ENCODE results near the gene TBC1D20. TPM values are rescaled to one million over a fixed set of nuclear protein-coding genes. Genes with fewer than 3 reads are reported as not detected.
"Not testable (repeated sequence)": the region's sequence is repeated elsewhere in the genome, so short reads cannot be mapped to it uniquely, and the experiment has no call there.

TBC1D20 gene
- total and polyA plus RNA-seq, 2 experiments from 2014 or later, result 4.8 to 15.0 TPM

DNA sequence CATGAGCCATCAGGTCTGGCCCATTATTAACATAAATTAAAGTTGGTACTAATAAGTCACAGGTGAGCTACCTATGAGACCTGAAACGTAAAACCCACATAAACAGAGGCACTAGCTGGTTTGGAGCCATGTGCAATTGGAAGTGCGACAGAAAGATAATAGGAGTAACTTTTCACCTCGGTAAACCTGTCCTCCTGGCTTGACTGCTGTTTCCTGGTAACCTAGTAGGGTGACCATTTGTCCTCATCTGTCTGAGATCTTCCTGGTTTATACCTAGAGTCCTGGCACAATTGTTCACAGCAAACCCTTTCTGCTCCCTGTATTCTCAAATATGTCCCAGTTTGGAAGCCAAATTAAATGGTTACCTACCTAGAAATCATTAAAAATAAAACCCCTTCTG is 7.4 kb downstream of the TBC1D20 start:
- TF ChIP-seq NANOG (IDR thresholded peaks at IDR 0.05; ENCODE audit: borderline replicate concordance), result no peak
- no peak for TF ChIP-seq ZNF331 (CRISPR knock-in tag; IDR thresholded peaks at IDR 0.05; ENCODE audit: low read depth)
- TF ChIP-seq, protein P1, sequence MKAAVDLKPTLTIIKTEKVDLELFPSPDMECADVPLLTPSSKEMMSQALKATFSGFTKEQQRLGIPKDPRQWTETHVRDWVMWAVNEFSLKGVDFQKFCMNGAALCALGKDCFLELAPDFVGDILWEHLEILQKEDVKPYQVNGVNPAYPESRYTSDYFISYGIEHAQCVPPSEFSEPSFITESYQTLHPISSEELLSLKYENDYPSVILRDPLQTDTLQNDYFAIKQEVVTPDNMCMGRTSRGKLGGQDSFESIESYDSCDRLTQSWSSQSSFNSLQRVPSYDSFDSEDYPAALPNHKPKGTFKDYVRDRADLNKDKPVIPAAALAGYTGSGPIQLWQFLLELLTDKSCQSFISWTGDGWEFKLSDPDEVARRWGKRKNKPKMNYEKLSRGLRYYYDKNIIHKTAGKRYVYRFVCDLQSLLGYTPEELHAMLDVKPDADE (IDR thresholded peaks at IDR 0.05), result no peak
- no peak for TF ChIP-seq EZH2phosphoT487 (IDR thresholded peaks at IDR 0.05; ENCODE audit: unreplicated experiment)
- no peak for TF ChIP-seq JUNB (IDR thresholded peaks at IDR 0.05; ENCODE audit: unreplicated experiment)
- no peak for TF ChIP-seq POLR2AphosphoS5 (IDR thresholded peaks at IDR 0.05; ENCODE audit: low read depth)
- DNase-seq (ENCODE audit: low spot score), result no peak
- ATAC-seq, result no peak
- Histone ChIP-seq H3K4me2 (no peak overlapping the region), H3F3A (replicated peaks; ENCODE audit: low read depth) (no peaks in the 10 kb centered on the region), H3K79me2 (replicated peaks; ENCODE audit: insufficient read depth) (peaks cover 72% of the 10 kb centered on the region), H3K4me3 (no peak overlapping the region), H3K4me1 (ENCODE audit: insufficient read depth) (no peaks in the 10 kb centered on the region), H3K27ac (ENCODE audit: low read depth) (0 out of 2 replicates have a peak overlapping the region, but pooled peaks have one; percentile 42), H4K20me1 (replicated peaks; ENCODE audit: insufficient read depth) (peaks cover 34% of the 10 kb centered on the region), H3K36me3 (ENCODE audit: insufficient read depth) (no peaks in the 10 kb centered on the region), H3K27me3 (ENCODE audit: insufficient read depth) (no peaks in the 10 kb centered on the region), H2AFZ (no peak overlapping the region), H3K9me2 (ENCODE audit: insufficient read depth) (no peaks in the 10 kb centered on the region)
- Mint-ChIP-seq H3K27ac (no peak overlapping the region), H3K4me3 (no peak overlapping the region), H3K4me1 (peaks cover 3% of the 10 kb centered on the region; the same call in 1 of the 3 replicates), H3K9me3 (no peaks in the 10 kb centered on the region), H3K27me3 (ENCODE audit: insufficient read depth, low read depth, poor library complexity) (no peaks in the 10 kb centered on the region), H3K36me3 (ENCODE audit: low read depth) (no peaks in the 10 kb centered on the region; the same call in 2 of the 3 replicates)

GRCh38 chr20:452021-452420 is 10.3 kb downstream of the TBC1D20 start:
- H3K9me3 Mint-ChIP-seq; H2AFZ ChIP-seq; ATAC-seq; H3K4me3 ChIP-seq; H3K4me2 ChIP-seq; H3K27me3 ChIP-seq (ENCODE audit: insufficient read depth); H3K4me1 Mint-ChIP-seq; H3K27ac ChIP-seq (ENCODE audit: low read depth); H3F3A ChIP-seq (replicated peaks; ENCODE audit: low read depth); H3K36me3 Mint-ChIP-seq (ENCODE audit: low read depth); H3K27me3 Mint-ChIP-seq (ENCODE audit: insufficient read depth, low read depth, poor library complexity); H3K36me3 ChIP-seq (ENCODE audit: insufficient read depth); H3K4me1 ChIP-seq (ENCODE audit: insufficient read depth); H3K4me3 Mint-ChIP-seq; DNase-seq (ENCODE audit: low spot score); H3K9me2 ChIP-seq (ENCODE audit: insufficient read depth); H3K27ac Mint-ChIP-seq: not testable (repeated sequence)
- Histone ChIP-seq H4K20me1 (replicated peaks; ENCODE audit: insufficient read depth) (peaks cover 31% of the 10 kb centered on the region), H3K79me2 (replicated peaks; ENCODE audit: insufficient read depth) (peaks cover 61% of the 10 kb centered on the region)

DNA sequence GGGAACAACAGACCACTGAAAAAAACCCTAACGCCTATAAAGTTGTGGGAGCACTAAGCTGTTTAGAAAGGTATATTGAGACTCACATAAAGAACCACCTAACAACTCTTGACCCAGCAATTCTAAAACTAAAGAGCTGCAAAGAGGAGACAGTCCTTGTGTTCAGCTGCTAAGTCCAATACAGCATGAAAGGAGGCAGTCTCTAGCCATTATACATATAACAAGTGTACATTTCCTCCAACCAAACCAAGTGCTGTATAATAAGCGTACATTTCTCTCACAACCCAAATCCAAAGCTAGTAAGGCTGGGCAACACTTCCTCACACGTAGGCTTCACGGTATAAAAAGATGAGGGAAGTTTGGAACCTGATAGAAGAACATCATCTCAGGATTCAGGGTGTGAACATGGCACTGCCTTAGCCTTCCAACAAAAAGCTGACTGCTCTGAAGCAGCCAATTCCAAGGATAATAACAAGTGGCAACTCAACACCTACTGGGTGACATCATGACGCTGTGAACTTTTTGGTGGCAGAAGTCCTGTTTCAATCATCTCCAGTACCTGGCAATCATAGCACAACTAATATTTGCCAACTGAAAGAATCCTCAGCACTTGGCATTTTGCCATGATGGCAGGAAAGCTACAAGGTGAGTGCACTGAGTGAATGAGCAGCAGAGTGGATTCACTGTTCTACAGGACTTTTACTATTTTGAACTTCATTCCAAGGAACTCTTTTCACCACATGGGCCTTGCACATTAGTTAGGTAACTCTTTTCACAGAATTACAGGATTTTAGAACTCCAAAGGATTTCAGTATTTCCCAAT is 16.6 kb downstream of the TBC1D20 start:
- Histone ChIP-seq H3K4me2 (no peak overlapping the region), H3K4me3 (no peak overlapping the region), H3F3A (replicated peaks; ENCODE audit: low read depth) (no peaks in the 10 kb centered on the region), H3K79me2 (replicated peaks; ENCODE audit: insufficient read depth) (peaks cover 28% of the 10 kb centered on the region), H3K4me1 (ENCODE audit: insufficient read depth) (0 out of 2 replicates have a peak, but pooled peaks cover 6% of the 10 kb centered on the region), H3K27me3 (ENCODE audit: insufficient read depth) (no peaks in the 10 kb centered on the region), H3K27ac (ENCODE audit: low read depth) (no peak overlapping the region), H3K36me3 (ENCODE audit: insufficient read depth) (peaks cover 22% of the 10 kb centered on the region; the same call in 1 of the 2 replicates), H2AFZ (no peak overlapping the region), H3K9me2 (ENCODE audit: insufficient read depth) (no peaks in the 10 kb centered on the region), H4K20me1 (replicated peaks; ENCODE audit: insufficient read depth) (peaks cover 38% of the 10 kb centered on the region)
- Mint-ChIP-seq H3K9me3 (no peaks in the 10 kb centered on the region), H3K27me3 (ENCODE audit: insufficient read depth, low read depth, poor library complexity) (peaks cover 7% of the 10 kb centered on the region), H3K27ac (peak overlapping the region; percentile 57; the same call in 1 of the 2 replicates), H3K4me1 (peaks cover 8% of the 10 kb centered on the region), H3K4me3 (no peak overlapping the region), H3K36me3 (ENCODE audit: low read depth) (peaks cover 40% of the 10 kb centered on the region)
- DNase-seq (ENCODE audit: low spot score), result no peak
- no peak for ATAC-seq
- TF ChIP-seq STAT1 (IDR thresholded peaks at IDR 0.05; ENCODE audit: unreplicated experiment), result no peak
- TF ChIP-seq, protein P2, sequence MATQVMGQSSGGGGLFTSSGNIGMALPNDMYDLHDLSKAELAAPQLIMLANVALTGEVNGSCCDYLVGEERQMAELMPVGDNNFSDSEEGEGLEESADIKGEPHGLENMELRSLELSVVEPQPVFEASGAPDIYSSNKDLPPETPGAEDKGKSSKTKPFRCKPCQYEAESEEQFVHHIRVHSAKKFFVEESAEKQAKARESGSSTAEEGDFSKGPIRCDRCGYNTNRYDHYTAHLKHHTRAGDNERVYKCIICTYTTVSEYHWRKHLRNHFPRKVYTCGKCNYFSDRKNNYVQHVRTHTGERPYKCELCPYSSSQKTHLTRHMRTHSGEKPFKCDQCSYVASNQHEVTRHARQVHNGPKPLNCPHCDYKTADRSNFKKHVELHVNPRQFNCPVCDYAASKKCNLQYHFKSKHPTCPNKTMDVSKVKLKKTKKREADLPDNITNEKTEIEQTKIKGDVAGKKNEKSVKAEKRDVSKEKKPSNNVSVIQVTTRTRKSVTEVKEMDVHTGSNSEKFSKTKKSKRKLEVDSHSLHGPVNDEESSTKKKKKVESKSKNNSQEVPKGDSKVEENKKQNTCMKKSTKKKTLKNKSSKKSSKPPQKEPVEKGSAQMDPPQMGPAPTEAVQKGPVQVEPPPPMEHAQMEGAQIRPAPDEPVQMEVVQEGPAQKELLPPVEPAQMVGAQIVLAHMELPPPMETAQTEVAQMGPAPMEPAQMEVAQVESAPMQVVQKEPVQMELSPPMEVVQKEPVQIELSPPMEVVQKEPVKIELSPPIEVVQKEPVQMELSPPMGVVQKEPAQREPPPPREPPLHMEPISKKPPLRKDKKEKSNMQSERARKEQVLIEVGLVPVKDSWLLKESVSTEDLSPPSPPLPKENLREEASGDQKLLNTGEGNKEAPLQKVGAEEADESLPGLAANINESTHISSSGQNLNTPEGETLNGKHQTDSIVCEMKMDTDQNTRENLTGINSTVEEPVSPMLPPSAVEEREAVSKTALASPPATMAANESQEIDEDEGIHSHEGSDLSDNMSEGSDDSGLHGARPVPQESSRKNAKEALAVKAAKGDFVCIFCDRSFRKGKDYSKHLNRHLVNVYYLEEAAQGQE (IDR thresholded peaks at IDR 0.05; ENCODE audit: unreplicated experiment), result no peak
- TF ChIP-seq CTCF (conservative IDR thresholded peaks at IDR 0.05; ENCODE audit: low read depth in 2 of 2), result no peak
- TF ChIP-seq CREB1 (CRISPR knock-in tag; IDR thresholded peaks at IDR 0.05; ENCODE audit: low read depth), result no peak
- no peak for TF ChIP-seq NANOG (IDR thresholded peaks at IDR 0.05; ENCODE audit: borderline replicate concordance)
- TF ChIP-seq, protein P1 (IDR thresholded peaks at IDR 0.05), result no peak

All from GM23338 (cell line).